SK-N-MC (cell line): ENCODE data around the gene RYR3.

Experiments
- EZH2 ChIP-seq: fragments of 200-600 bp; sonication (generic); IDR thresholded peaks from one replicate; pipeline ENCODE4 v1.6.1; 2017; ENCODE audit warnings: antibody characterized with exemption
- POLR2AphosphoS5 ChIP-seq: IDR thresholded peaks from 2 replicates; pipeline ENCODE4 v1.6.1; 2012; ENCODE audit warnings: mild to moderate bottlenecking, low read depth, low read length, borderline replicate concordance

- no peak for TF ChIP-seq POLR2AphosphoS5
- TF ChIP-seq EZH2: no peak
These were observed 387.4 kb downstream of the RYR3 start for GRCh38 chr15:33698126-33698525.
